Colonic mucosa (tissue), 4 donors: ENCODE results near the gene COX7B2. TPM values are rescaled to one million over a fixed set of nuclear protein-coding genes. Genes with fewer than 3 reads are reported as not detected.

Source experiments
- DNase-seq: peaks from one replicate; pipeline ENCODE4 v3.0.0-alpha.2; 2020
- H3K27ac ChIP-seq: fragments of 200-600 bp; one replicate; pipeline ENCODE4 v1.8.0; 2021
- H3K27me3 ChIP-seq: fragments of 200-600 bp; one replicate; pipeline ENCODE4 v1.8.0; 2021
- H3K36me3 ChIP-seq: fragments of 200-600 bp; one replicate; pipeline ENCODE4 v1.8.0; 2021
- H3K4me1 ChIP-seq: fragments of 200-600 bp; one replicate; pipeline ENCODE4 v1.8.0; 2021; ENCODE audit warnings: mild to moderate bottlenecking
- H3K4me3 ChIP-seq: fragments of 200-600 bp; one replicate; pipeline ENCODE4 v1.8.0; 2021
- H3K9ac ChIP-seq, 2 donors: one replicate each; pipeline ENCODE4 v1.7.0; 2013; ENCODE audit warnings: control low read depth in 2 of 2, low read depth in 2 of 2, low read length in 2 of 2
- H3K9me3 ChIP-seq: fragments of 200-600 bp; one replicate; pipeline ENCODE4 v1.8.0; 2021
- intact Hi-C: fragments of 100-400 bp; cut with DNase I; formaldehyde crosslinking; loops from one replicate; pipeline ENCODE4 v1.14.1; 2022
- total RNA-seq, 2 donors: library from RNA; stranded (reverse); fragmentation: NEBNext Ultra II Directional in 1 of 2; extraction: Animal tissue kit (Norgen Biotek cat#: 25700) in 1 of 2; gene quantifications; one replicate each; pipeline ENCODE4 v1.2.1, GENCODE V29; 2021
- TF ChIP-seq, protein P1 (sequence below): fragments of 200-600 bp; IDR thresholded peaks from one replicate; pipeline ENCODE4 v1.8.0; 2022; ENCODE audit warnings: antibody characterized with exemption, mild to moderate bottlenecking
- donor health status: healthy.
- donor health status: DM: no; HTN: no; CAD: no.
- donor health status: DM: no; HTN: no; CAD: no.

Gene COX7B2
- total RNA-seq, 2 donors from 2014 or later: not detected

- intact Hi-C loops: no loop called here
- Histone ChIP-seq H3K9me3 (no peaks in the 10 kb centered on the region), H3K36me3 (no peaks in the 10 kb centered on the region), H3K9ac (no peak overlapping the region), H3K4me1 (no peaks in the 10 kb centered on the region), H3K27ac (no peak overlapping the region), H3K27me3 (no peaks in the 10 kb centered on the region), H3K4me3 (no peak overlapping the region)
- DNase-seq: no peak
- TF ChIP-seq, protein P1, sequence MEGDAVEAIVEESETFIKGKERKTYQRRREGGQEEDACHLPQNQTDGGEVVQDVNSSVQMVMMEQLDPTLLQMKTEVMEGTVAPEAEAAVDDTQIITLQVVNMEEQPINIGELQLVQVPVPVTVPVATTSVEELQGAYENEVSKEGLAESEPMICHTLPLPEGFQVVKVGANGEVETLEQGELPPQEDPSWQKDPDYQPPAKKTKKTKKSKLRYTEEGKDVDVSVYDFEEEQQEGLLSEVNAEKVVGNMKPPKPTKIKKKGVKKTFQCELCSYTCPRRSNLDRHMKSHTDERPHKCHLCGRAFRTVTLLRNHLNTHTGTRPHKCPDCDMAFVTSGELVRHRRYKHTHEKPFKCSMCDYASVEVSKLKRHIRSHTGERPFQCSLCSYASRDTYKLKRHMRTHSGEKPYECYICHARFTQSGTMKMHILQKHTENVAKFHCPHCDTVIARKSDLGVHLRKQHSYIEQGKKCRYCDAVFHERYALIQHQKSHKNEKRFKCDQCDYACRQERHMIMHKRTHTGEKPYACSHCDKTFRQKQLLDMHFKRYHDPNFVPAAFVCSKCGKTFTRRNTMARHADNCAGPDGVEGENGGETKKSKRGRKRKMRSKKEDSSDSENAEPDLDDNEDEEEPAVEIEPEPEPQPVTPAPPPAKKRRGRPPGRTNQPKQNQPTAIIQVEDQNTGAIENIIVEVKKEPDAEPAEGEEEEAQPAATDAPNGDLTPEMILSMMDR: no peak
These were observed 88.9 kb downstream of the COX7B2 start for GRCh38 chr4:46820154-46820553.

- no peak overlapping the region for H3K27ac ChIP-seq
- H3K9ac ChIP-seq: no peak overlapping the region
- TF ChIP-seq, protein P1: no peak
- H3K9me3 ChIP-seq: no peaks in the 10 kb centered on the region
- no peak for DNase-seq
- no peaks in the 10 kb centered on the region for H3K36me3 ChIP-seq
- H3K4me1 ChIP-seq: no peaks in the 10 kb centered on the region
- no peak overlapping the region for H3K4me3 ChIP-seq
- no peaks in the 10 kb centered on the region for H3K27me3 ChIP-seq
- intact Hi-C loops: no loop called here
These were observed 90.0 kb downstream of the COX7B2 start for GRCh38 chr4:46819095-46819494.

GRCh38 chr4:46818604-46819003 is 90.4 kb downstream of the COX7B2 start:
- Histone ChIP-seq H3K4me1 (no peaks in the 10 kb centered on the region), H3K9me3 (no peaks in the 10 kb centered on the region), H3K9ac (no peak overlapping the region), H3K27ac (no peak overlapping the region), H3K36me3 (no peaks in the 10 kb centered on the region), H3K27me3 (no peaks in the 10 kb centered on the region), H3K4me3 (no peak overlapping the region)
- TF ChIP-seq, protein P1: no peak
- intact Hi-C loops: no loop called here
- DNase-seq: no peak

DNA sequence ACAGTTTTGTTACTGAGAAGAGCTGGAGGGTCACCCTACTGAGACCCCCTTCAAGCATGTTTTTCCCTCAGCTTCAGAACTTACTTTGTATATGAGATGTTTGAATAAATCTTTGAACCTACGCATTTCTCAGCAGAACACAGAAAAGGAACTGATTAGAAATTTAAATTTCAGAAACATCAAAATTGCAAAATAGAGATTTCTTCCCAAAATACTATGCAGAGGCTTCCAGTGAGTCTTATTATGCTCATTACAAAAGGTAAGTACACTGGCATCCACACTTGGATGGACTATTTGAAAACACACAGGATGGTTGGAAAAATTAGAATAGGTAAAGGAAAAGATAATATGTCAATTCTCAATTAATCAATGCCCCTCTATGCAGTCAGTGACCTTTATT is 91.2 kb downstream of the COX7B2 start:
- H3K27me3 ChIP-seq: no peaks in the 10 kb centered on the region
- TF ChIP-seq, protein P1: no peak
- H3K36me3 ChIP-seq: no peaks in the 10 kb centered on the region
- no peak for DNase-seq
- H3K27ac ChIP-seq: no peak overlapping the region
- no peak overlapping the region for H3K9ac ChIP-seq
- intact Hi-C loops: no loop called here
- no peaks in the 10 kb centered on the region for H3K9me3 ChIP-seq
- no peaks in the 10 kb centered on the region for H3K4me1 ChIP-seq
- H3K4me3 ChIP-seq: no peak overlapping the region

- intact Hi-C loops: no loop called here
- Histone ChIP-seq H3K4me3 (no peak overlapping the region), H3K9me3 (no peaks in the 10 kb centered on the region), H3K9ac (no peak overlapping the region), H3K4me1 (no peaks in the 10 kb centered on the region), H3K27ac (no peak overlapping the region), H3K27me3 (no peaks in the 10 kb centered on the region), H3K36me3 (no peaks in the 10 kb centered on the region)
- no peak for DNase-seq
- TF ChIP-seq, protein P1: no peak
These were observed 104.1 kb downstream of the COX7B2 start for GRCh38 chr4:46804781-46805413.
